GM23248 (cell line): ENCODE data around the gene SPACA7. TPM values are rescaled to one million over a fixed set of nuclear protein-coding genes. Genes with fewer than 3 reads are reported as not detected.

Experiments
- DNase-seq: peaks from one replicate; pipeline ENCODE4 v3.0.0-alpha.2; 2015
- H2AFZ ChIP-seq: fragments of 200-600 bp; sonication (generic); 2 replicates; pipeline ENCODE4 v1.6.1; 2016; ENCODE audit warnings: antibody characterized with exemption
- H3F3A ChIP-seq: fragments of 200-600 bp; sonication (generic); 2 replicates; pipeline ENCODE4 v1.6.1; 2016; ENCODE audit warnings: mild to moderate bottlenecking, antibody characterized with exemption, mixed run types; ENCODE audit not compliant: insufficient read depth
- H3K27ac ChIP-seq: fragments of 200-600 bp; sonication (generic); 2 replicates; pipeline ENCODE4 v1.5.1; 2016; ENCODE audit warnings: mild to moderate bottlenecking
- H3K27me3 ChIP-seq: fragments of 200-600 bp; sonication (generic); replicated peaks from 2 replicates; pipeline ENCODE4 v1.6.1; 2016; ENCODE audit warnings: mild to moderate bottlenecking; ENCODE audit not compliant: insufficient read depth
- H3K36me3 ChIP-seq: fragments of 200-600 bp; sonication (generic); 2 replicates; pipeline ENCODE4 v1.6.1; 2016; ENCODE audit warnings: low read depth, mild to moderate bottlenecking
- H3K4me1 ChIP-seq: fragments of 200-600 bp; sonication (generic); 2 replicates; pipeline ENCODE4 v1.6.1; 2016; ENCODE audit warnings: mild to moderate bottlenecking; ENCODE audit not compliant: insufficient read depth
- H3K4me2 ChIP-seq: fragments of 200-600 bp; sonication (generic); one replicate; pipeline ENCODE4 v1.6.1; 2016; ENCODE audit warnings: mild to moderate bottlenecking; ENCODE audit not compliant: unreplicated experiment
- H3K4me3 ChIP-seq: fragments of 200-600 bp; sonication (generic); 2 replicates; pipeline ENCODE4 v1.5.1; 2016; ENCODE audit warnings: mild to moderate bottlenecking
- H3K79me2 ChIP-seq: fragments of 200-600 bp; sonication (generic); 2 replicates; pipeline ENCODE4 v1.6.1; 2016; ENCODE audit warnings: mild to moderate bottlenecking; ENCODE audit not compliant: insufficient read depth
- H3K9ac ChIP-seq: fragments of 200-600 bp; sonication (generic); 2 replicates; pipeline ENCODE4 v1.6.1; 2016; ENCODE audit warnings: mild to moderate bottlenecking
- H3K9me2 ChIP-seq: fragments of 200-600 bp; sonication (generic); 2 replicates; pipeline ENCODE4 v1.6.1; 2016; ENCODE audit warnings: mixed run types, mild to moderate bottlenecking, moderate library complexity; ENCODE audit not compliant: insufficient read depth
- H3K9me3 ChIP-seq: fragments of 200-600 bp; sonication (generic); one replicate; pipeline ENCODE4 v1.6.1; 2017; ENCODE audit warnings: low read depth
- H4K20me1 ChIP-seq: fragments of 200-600 bp; sonication (generic); 2 replicates; pipeline ENCODE4 v1.6.0; 2016; ENCODE audit not compliant: insufficient read depth
- EZH2 ChIP-seq: fragments of 200-600 bp; sonication (generic); IDR thresholded peaks from 2 replicates; pipeline ENCODE4 v1.6.1; 2018; ENCODE audit warnings: antibody characterized with exemption, mild to moderate bottlenecking; ENCODE audit not compliant: insufficient read depth, poor library complexity, severe bottlenecking
- EZH2phosphoT487 ChIP-seq: fragments of 200-600 bp; sonication (generic); IDR thresholded peaks from 2 replicates; pipeline ENCODE4 v1.6.1; 2018; ENCODE audit warnings: antibody characterized with exemption, moderate library complexity, mild to moderate bottlenecking, low read depth; ENCODE audit not compliant: insufficient read depth
- WGBS, 2 experiments: methylation state at CpG; one replicate each; pipeline ENCODE4 v1.1.6; 2015 to 2017; ENCODE audit warnings: low lambda C conversion rate in 2 of 2, low coverage in 1 of 2; ENCODE audit errors: missing lambda C conversion rate in 2 of 2; 5-methylcytosine and 5-hydroxymethylcytosine counted together
- in situ Hi-C: fragments of 300-500 bp; cut with MboI; formaldehyde crosslinking; loops from 2 replicates; pipeline ENCODE4 v1.15.0; 2020
- polyA plus RNA-seq: library from polyadenylated mRNA; unstranded; fragments of >200 nt; fragmentation: Nextera tagmentation; extraction: Ambion mirVana; gene quantifications from 2 replicates; pipeline ENCODE4 v1.2.1, GENCODE V29; 2016
- total RNA-seq: library from RNA; depleted of rRNA; stranded (reverse); fragments of >200 nt; shearing (Covaris generic); gene quantifications from 2 replicates; pipeline ENCODE4 v1.2.3, GENCODE V29; 2014

SPACA7 gene
- total and polyA plus RNA-seq, 2 experiments from 2014 or later = not detected

GRCh38 chr13:112454648-112455334 is 78.6 kb downstream of the SPACA7 start:
- H3K4me1 ChIP-seq = no peaks in the 10 kb centered on the region
- no peaks in the 10 kb centered on the region for H3K79me2 ChIP-seq
- no peak overlapping the region for H3K9ac ChIP-seq
- no peak overlapping the region for H3K4me2 ChIP-seq
- H3F3A ChIP-seq = no peaks in the 10 kb centered on the region
- no peaks in the 10 kb centered on the region for H3K36me3 ChIP-seq
- WGBS, 2 experiments = 66 to 68% methylated on average over 16 of the region's 16 CpGs
- H3K9me2 ChIP-seq = no peaks in the 10 kb centered on the region
- no peak overlapping the region for H3K27ac ChIP-seq
- TF ChIP-seq EZH2 (no peak), EZH2phosphoT487 (no peak)
- no peaks in the 10 kb centered on the region for H4K20me1 ChIP-seq
- no peaks in the 10 kb centered on the region for H3K27me3 ChIP-seq
- H2AFZ ChIP-seq = no peak overlapping the region
- DNase-seq = no peak
- no peaks in the 10 kb centered on the region for H3K9me3 ChIP-seq
- no peak overlapping the region for H3K4me3 ChIP-seq
- in situ Hi-C loops = no loop called here

GRCh38 chr13:112455476-112456059 is 79.4 kb downstream of the SPACA7 start:
- Histone ChIP-seq H3K9me2 (no peaks in the 10 kb centered on the region), H3F3A (no peaks in the 10 kb centered on the region), H3K9ac (no peak overlapping the region), H3K27me3 (no peaks in the 10 kb centered on the region), H3K27ac (no peak overlapping the region), H3K79me2 (no peaks in the 10 kb centered on the region), H2AFZ (no peak overlapping the region), H3K4me3 (no peak overlapping the region), H3K36me3 (no peaks in the 10 kb centered on the region), H3K4me1 (no peaks in the 10 kb centered on the region), H4K20me1 (no peaks in the 10 kb centered on the region), H3K4me2 (no peak overlapping the region), H3K9me3 (no peaks in the 10 kb centered on the region)
- TF ChIP-seq EZH2 (no peak), EZH2phosphoT487 (no peak)
- DNase-seq = no peak
- in situ Hi-C loops = no loop called here
- WGBS, 2 experiments = 19% methylated on average over 17 of the region's 17 CpGs

- no peak overlapping the region for H3K4me2 ChIP-seq
- WGBS, 2 experiments = 57 to 62% methylated on average over 22 of the region's 22 CpGs
These were observed 80.2 kb downstream of the SPACA7 start for GRCh38 chr13:112456138-112457056.

GRCh38 chr13:112457081-112457480 is 80.9 kb downstream of the SPACA7 start:
- no peak overlapping the region for H3K27ac ChIP-seq
- H3K4me1 ChIP-seq = no peaks in the 10 kb centered on the region
- H3K4me3 ChIP-seq = no peak overlapping the region
- no peaks in the 10 kb centered on the region for H3F3A ChIP-seq
- no peak overlapping the region for H3K4me2 ChIP-seq
- DNase-seq = no peak
- in situ Hi-C loops = no loop called here
- WGBS, 2 experiments = 57 to 68% methylated on average over 9 of the region's 9 CpGs
- H3K9me2 ChIP-seq = no peaks in the 10 kb centered on the region
- H3K27me3 ChIP-seq = no peaks in the 10 kb centered on the region
- no peaks in the 10 kb centered on the region for H3K9me3 ChIP-seq
- H4K20me1 ChIP-seq = no peaks in the 10 kb centered on the region
- no peak overlapping the region for H3K9ac ChIP-seq
- no peaks in the 10 kb centered on the region for H3K79me2 ChIP-seq
- TF ChIP-seq EZH2 (no peak), EZH2phosphoT487 (no peak)
- no peak overlapping the region for H2AFZ ChIP-seq
- H3K36me3 ChIP-seq = no peaks in the 10 kb centered on the region

More at GRCh38 chr13:112456138-112457056, 80.2 kb downstream of the SPACA7 start:
- Histone ChIP-seq H3K79me2 (no peaks in the 10 kb centered on the region), H3K4me1 (no peaks in the 10 kb centered on the region), H3K9me2 (no peaks in the 10 kb centered on the region), H2AFZ (no peak overlapping the region), H3K4me3 (no peak overlapping the region), H4K20me1 (no peaks in the 10 kb centered on the region), H3K9me3 (no peaks in the 10 kb centered on the region), H3K27me3 (no peaks in the 10 kb centered on the region), H3K27ac (no peak overlapping the region), H3K36me3 (no peaks in the 10 kb centered on the region), H3F3A (no peaks in the 10 kb centered on the region), H3K9ac (no peak overlapping the region)
- in situ Hi-C loops = no loop called here
- TF ChIP-seq EZH2phosphoT487 (no peak), EZH2 (no peak)
- DNase-seq = no peak
